PC-9 (cell line): Measurements from ENCODE around the gene DNAAF9. TPM values are rescaled to one million over a fixed set of nuclear protein-coding genes. Genes with fewer than 3 reads are reported as not detected.

ENCODE experiments used
- BruUV-seq: library from RNA; stranded (reverse); fragments of 400-500 nt; replicated peaks from 2 replicates; lab custom pipeline; 2021; lab: Mats Ljungman, UMichigan
- CTCF ChIA-PET: fragments of 300-600 bp; sonication (Branson Sonifier 250); formaldehyde crosslinking; loops from one replicate; lab custom pipeline; 2022; ENCODE audit warnings: antibody characterized with exemption; lab: Charles Lee
- POLR2A ChIA-PET: fragments of 300-600 bp; sonication (Branson Sonifier 250); formaldehyde crosslinking; loops from one replicate; lab custom pipeline; 2022; ENCODE audit warnings: antibody characterized with exemption; ENCODE audit not compliant: unreplicated experiment; lab: Charles Lee
- DNase-seq, 2 experiments: peaks; one replicate each; pipeline versions ENCODE4 v3.0.0 to v3.0.0-alpha.2; 2015 to 2022; ENCODE audit warnings: mixed read lengths in 1 of 2
- H2AFZ ChIP-seq: fragments of 200-600 bp; sonication (generic); 2 replicates; pipeline ENCODE4 v1.8.1; 2017; ENCODE audit warnings: antibody characterized with exemption
- H3F3A ChIP-seq: fragments of 200-600 bp; sonication (generic); 2 replicates; pipeline ENCODE4 v1.8.1; 2017; ENCODE audit warnings: antibody characterized with exemption, mild to moderate bottlenecking, low read depth; ENCODE audit not compliant: insufficient read depth
- H3K27ac ChIP-seq: fragments of 200-600 bp; sonication (generic); 2 replicates; pipeline ENCODE4 v1.6.1; 2016; ENCODE audit warnings: mixed run types
- H3K27me3 ChIP-seq: fragments of 200-600 bp; sonication (generic); 2 replicates; pipeline ENCODE4 v1.6.1; 2016; ENCODE audit warnings: low read depth, mixed run types; ENCODE audit not compliant: insufficient read depth
- H3K36me3 ChIP-seq: fragments of 200-600 bp; sonication (generic); 2 replicates; pipeline ENCODE4 v1.6.1; 2016; ENCODE audit warnings: low read depth, mixed run types
- H3K4me1 ChIP-seq: fragments of 200-600 bp; sonication (generic); replicated peaks from 2 replicates; pipeline ENCODE4 v1.6.1; 2016; ENCODE audit warnings: mixed run types; ENCODE audit not compliant: insufficient read depth
- H3K4me2 ChIP-seq: fragments of 200-600 bp; sonication (generic); 2 replicates; pipeline ENCODE4 v1.6.1; 2017; ENCODE audit warnings: mixed run types
- H3K4me3 ChIP-seq: fragments of 200-600 bp; sonication (generic); 2 replicates; pipeline ENCODE4 v1.6.1; 2016; ENCODE audit warnings: mixed run types
- H3K79me2 ChIP-seq: fragments of 200-600 bp; sonication (generic); 2 replicates; pipeline ENCODE4 v1.6.1; 2017; ENCODE audit warnings: low read depth, mixed run types
- H3K9me2 ChIP-seq: fragments of 200-600 bp; sonication (generic); 2 replicates; pipeline ENCODE4 v1.8.1; 2017; ENCODE audit warnings: mild to moderate bottlenecking; ENCODE audit not compliant: insufficient read depth
- H3K9me3 ChIP-seq: fragments of 200-600 bp; sonication (generic); 2 replicates; pipeline ENCODE4 v1.8.1; 2016; ENCODE audit warnings: low read depth; ENCODE audit not compliant: insufficient read depth
- H4K20me1 ChIP-seq: fragments of 200-600 bp; sonication (generic); 2 replicates; pipeline ENCODE4 v1.8.1; 2017; ENCODE audit not compliant: insufficient read depth
- EZH2 ChIP-seq: fragments of 200-600 bp; sonication (generic); IDR thresholded peaks from 2 replicates; pipeline ENCODE4 v1.8.0; 2017; ENCODE audit warnings: antibody characterized with exemption, low read depth
- intact Hi-C: fragments of 100-400 bp; cut with micrococcal nuclease; formaldehyde crosslinking; loops from one replicate; pipeline ENCODE4 v1.10.0; 2022; ENCODE audit not compliant: unreplicated experiment
- total RNA-seq: library from RNA; stranded (reverse); gene quantifications from 2 replicates; pipeline ENCODE4 v1.2.3, GENCODE V29; 2021
- TF ChIP-seq, protein P1 (sequence below): fragments of 200-600 bp; sonication (generic); conservative IDR thresholded peaks from 2 replicates; pipeline ENCODE4 v1.6.1; 2017; ENCODE audit warnings: mixed run types, antibody characterized with exemption, mild to moderate bottlenecking, moderate library complexity

Gene DNAAF9
- total RNA-seq, 1 experiment from 2014 or later: 2.6 TPM

DNA sequence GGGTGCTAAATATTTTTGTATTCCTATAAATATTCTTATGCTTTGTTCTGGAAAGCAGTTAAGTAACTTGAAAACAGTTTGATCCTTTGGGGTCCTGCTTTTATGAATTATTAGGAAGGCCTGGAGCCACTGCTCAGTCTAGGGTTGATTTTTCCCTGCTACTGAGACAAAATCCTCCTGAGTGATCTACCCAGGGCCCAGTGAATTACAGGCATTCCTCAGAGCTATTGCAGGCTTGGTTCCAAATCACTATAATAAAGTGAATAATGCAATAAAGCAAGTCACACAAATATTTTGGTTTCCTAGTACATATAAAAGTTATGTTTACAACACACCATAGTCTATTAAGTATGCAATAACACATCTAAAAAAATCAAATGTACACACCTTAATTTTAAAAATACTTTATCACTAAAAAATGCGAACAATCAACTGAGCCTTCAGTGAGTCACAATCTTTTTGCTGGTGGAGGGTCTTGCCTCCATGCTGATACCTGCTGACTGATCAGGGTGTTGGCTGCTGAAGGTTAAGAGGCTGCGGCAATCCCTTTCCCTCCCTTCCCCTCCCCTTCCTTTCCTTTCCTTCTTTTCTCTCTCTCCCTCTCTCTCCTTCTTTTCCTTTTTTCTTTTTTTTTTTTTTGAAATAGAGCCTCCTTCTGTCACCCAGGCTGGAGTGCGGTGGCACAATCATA lies 43.0 kb downstream of the DNAAF9 start:
- no peaks in the 10 kb centered on the region for H3K4me1 ChIP-seq
- no TSS peak for BruUV-seq
- no peak for DNase-seq
- no peak overlapping the region for H3K27ac ChIP-seq
- TF ChIP-seq, protein P1, sequence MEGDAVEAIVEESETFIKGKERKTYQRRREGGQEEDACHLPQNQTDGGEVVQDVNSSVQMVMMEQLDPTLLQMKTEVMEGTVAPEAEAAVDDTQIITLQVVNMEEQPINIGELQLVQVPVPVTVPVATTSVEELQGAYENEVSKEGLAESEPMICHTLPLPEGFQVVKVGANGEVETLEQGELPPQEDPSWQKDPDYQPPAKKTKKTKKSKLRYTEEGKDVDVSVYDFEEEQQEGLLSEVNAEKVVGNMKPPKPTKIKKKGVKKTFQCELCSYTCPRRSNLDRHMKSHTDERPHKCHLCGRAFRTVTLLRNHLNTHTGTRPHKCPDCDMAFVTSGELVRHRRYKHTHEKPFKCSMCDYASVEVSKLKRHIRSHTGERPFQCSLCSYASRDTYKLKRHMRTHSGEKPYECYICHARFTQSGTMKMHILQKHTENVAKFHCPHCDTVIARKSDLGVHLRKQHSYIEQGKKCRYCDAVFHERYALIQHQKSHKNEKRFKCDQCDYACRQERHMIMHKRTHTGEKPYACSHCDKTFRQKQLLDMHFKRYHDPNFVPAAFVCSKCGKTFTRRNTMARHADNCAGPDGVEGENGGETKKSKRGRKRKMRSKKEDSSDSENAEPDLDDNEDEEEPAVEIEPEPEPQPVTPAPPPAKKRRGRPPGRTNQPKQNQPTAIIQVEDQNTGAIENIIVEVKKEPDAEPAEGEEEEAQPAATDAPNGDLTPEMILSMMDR: no peak
- TF ChIP-seq EZH2: no peak
- ChIA-PET POLR2A (no interaction called here), CTCF (no interaction called here)
- no peaks in the 10 kb centered on the region for H3F3A ChIP-seq
- H3K4me2 ChIP-seq: no peak overlapping the region
- no peak overlapping the region for H3K4me3 ChIP-seq
- H3K79me2 ChIP-seq: no peaks in the 10 kb centered on the region
- H3K9me2 ChIP-seq: 0 out of 2 replicates have a peak, but pooled peaks cover 4% of the 10 kb centered on the region
- intact Hi-C loops: no loop called here
- H4K20me1 ChIP-seq: no peaks in the 10 kb centered on the region
- H2AFZ ChIP-seq: no peak overlapping the region
- no peaks in the 10 kb centered on the region for H3K36me3 ChIP-seq
- H3K9me3 ChIP-seq: no peaks in the 10 kb centered on the region
- H3K27me3 ChIP-seq: no peaks in the 10 kb centered on the region

DNA sequence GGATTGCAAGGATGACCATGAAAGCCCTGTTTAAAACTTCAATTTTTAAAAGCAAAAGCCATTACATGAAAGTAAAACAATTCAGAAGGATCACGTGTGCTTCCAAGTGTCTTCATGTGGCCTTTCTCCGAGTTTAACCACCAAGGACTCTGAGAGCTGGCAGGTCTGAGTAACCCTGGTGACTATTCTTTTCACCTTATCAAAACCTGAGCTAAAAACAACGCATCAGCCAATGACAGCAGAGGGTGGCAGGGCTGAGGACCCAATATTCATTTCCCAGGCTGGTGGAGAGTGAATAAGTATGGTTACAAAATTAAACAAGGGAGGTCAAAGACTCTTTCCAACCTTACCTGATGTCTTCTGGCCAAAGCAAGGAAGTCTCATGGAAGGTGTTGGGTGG lies 46.7 kb downstream of the DNAAF9 start:
- CTCF ChIA-PET: no interaction called here
- POLR2A ChIA-PET: no interaction called here
- no peak for TF ChIP-seq EZH2
- TF ChIP-seq, protein P1: no peak
- BruUV-seq: no TSS peak
- H3K4me2 ChIP-seq: no peak overlapping the region
- no peaks in the 10 kb centered on the region for H3K9me2 ChIP-seq
- H3K27me3 ChIP-seq: no peaks in the 10 kb centered on the region
- H3K36me3 ChIP-seq: no peaks in the 10 kb centered on the region
- no peaks in the 10 kb centered on the region for H3K79me2 ChIP-seq
- H3F3A ChIP-seq: no peaks in the 10 kb centered on the region
- H4K20me1 ChIP-seq: no peaks in the 10 kb centered on the region
- no peaks in the 10 kb centered on the region for H3K4me1 ChIP-seq
- H3K9me3 ChIP-seq: no peaks in the 10 kb centered on the region
- H3K27ac ChIP-seq: no peak overlapping the region
- no peak overlapping the region for H3K4me3 ChIP-seq
- H2AFZ ChIP-seq: no peak overlapping the region
- intact Hi-C loops: no loop called here
- DNase-seq: no peak

DNA sequence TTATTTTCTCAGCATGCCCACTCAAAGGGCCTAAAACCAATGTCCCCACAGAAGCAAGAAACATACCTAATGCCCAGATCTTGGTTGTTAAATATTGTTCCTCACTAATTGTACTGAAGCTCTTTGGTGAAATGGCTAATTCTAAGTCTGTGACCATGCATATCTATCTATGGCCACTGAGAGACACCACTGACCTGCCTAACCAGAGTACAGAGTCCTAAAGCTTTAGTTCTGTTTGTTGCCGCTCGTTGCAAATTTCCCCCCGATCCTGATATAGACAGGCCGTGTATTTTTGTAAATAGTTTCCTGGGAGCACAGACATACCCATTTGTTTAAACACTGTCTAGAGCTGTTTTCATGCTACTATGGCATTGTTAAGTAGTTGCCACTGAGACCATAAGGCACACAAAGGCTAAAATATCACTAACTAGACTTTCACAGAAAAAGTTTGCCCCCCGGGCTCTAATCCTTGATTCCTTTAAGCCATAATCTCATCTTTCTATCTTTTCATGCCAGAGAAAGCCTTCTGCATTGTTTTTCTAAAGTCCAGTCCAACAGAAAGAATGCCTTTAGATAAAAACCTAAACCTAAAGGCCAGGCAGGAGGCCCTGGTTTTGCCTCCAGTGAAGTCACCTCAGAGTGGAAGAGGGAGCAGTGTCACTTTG lies 48.7 kb downstream of the DNAAF9 start:
- no peak for DNase-seq
- no peak for TF ChIP-seq EZH2
- TF ChIP-seq, protein P1: no peak
- Histone ChIP-seq H4K20me1 (no peaks in the 10 kb centered on the region), H3K79me2 (no peaks in the 10 kb centered on the region), H3K4me3 (no peak overlapping the region), H3K9me3 (no peaks in the 10 kb centered on the region), H3K27ac (no peak overlapping the region), H3K9me2 (no peaks in the 10 kb centered on the region), H3K27me3 (no peaks in the 10 kb centered on the region), H2AFZ (no peak overlapping the region), H3K4me1 (no peaks in the 10 kb centered on the region), H3K4me2 (no peak overlapping the region), H3F3A (no peaks in the 10 kb centered on the region), H3K36me3 (no peaks in the 10 kb centered on the region)
- ChIA-PET CTCF (no interaction called here), POLR2A (interaction anchor here (0.7 kb wide), 1 partner anchor 151 kb away, joined by 5 read pairs; no protein-coding TSS in a partner anchor)
- BruUV-seq: no TSS peak
- intact Hi-C loops: no loop called here

Other genes starting within 250 kb of the DNAAF9 start
- 11.6 and 16.2 TPM in 2 replicates for gene FASTKD5, start 247.8 kb downstream of the DNAAF9 start, total RNA-seq
- 6.4 and 9.4 TPM in 2 replicates for gene UBOX5, start 247.8 kb downstream of the DNAAF9 start, total RNA-seq
- 10.4 and 17.6 TPM in 2 replicates for gene LZTS3, start 234.1 kb downstream of the DNAAF9 start, total RNA-seq
- gene DDRGK1, start 203.0 kb downstream of the DNAAF9 start, total RNA-seq: 70.4 and 87.6 TPM in 2 replicates
- 69.2 and 93.5 TPM in 2 replicates for gene ITPA, start 198.2 kb downstream of the DNAAF9 start, total RNA-seq
- 46.1 and 57.8 TPM in 2 replicates for gene SLC4A11, start 168.5 kb downstream of the DNAAF9 start, total RNA-seq
- 34.9 and 35.0 TPM in 2 replicates for gene ATRN, start 63.3 kb upstream of the DNAAF9 start, total RNA-seq